ENCODE measurements around the gene FGGY. TPM values are rescaled to one million over a fixed set of nuclear protein-coding genes. Genes with fewer than 3 reads are reported as not detected.
"Not testable (repeated sequence)": the region's sequence is repeated elsewhere in the genome, so short reads cannot be mapped to it uniquely, and the experiment has no call there.

FGGY gene
- total and polyA plus RNA-seq, 2 donors, result 16.6 to 36.9 TPM

DNA sequence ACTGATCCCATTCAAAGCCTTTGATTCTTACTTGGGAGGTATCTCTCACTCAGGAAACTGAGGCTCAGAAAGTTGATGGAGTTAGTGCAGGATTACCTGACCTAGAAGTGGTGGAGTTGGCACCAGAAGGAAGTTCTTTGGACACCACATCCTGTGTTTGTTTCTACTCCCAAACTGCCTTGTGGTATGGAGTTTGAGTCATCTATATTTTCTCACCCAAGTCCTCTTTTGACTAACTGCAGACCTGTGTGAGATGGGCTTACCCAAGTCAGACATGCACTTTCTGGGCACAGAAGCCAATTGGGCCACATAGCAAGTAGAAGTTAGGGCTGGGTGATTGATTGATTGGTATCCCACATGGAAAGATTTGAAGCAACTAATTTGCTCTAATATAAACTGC, 36.1 kb downstream of the FGGY start:
- no peak overlapping the region for H3K4me3 ChIP-seq (ENCODE audit: low read depth, low read length)
- H3K4me1 ChIP-seq (ENCODE audit: insufficient read depth), result no peaks in the 10 kb centered on the region
- peaks cover 4% of the 10 kb centered on the region for H3K36me3 ChIP-seq (ENCODE audit: insufficient read depth)
- DNase-seq (ENCODE audit: extremely low spot score), result no peak
- H3K27ac ChIP-seq (ENCODE audit: low read depth), result no peak overlapping the region

DNA sequence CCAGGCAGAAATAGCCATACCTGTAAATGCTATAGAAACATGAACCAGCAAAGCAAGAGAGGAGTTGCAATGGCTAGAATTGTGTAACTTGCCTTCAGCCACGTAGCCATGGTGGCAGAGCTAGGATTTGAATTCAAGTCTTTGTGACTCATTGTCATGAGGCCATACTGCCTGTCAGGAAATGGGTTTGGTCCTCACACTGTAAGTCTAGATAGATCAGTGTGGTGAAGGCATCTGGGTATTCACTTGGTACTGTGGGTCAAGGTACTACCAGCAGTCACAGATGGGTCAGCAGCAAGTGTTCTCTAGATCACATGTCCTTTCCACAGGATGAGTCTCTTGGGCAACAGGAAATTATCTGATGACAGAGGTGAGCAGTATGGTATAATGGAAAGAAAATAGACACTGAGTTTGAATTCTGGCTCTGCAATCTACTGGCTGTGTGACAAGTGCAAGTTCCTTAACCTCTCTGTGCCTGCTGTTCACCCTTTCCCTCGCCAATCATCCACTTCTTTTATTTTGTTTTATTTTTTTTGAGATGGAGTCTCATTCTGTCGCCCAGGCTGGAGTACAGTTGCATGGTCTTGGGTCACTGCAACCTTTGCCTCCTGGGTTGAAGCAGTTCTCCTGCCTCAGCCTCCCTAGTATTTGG, 36.9 kb downstream of the FGGY start:
- H3K36me3 ChIP-seq (ENCODE audit: insufficient read depth), result peaks cover 4% of the 10 kb centered on the region
- no peaks in the 10 kb centered on the region for H3K4me1 ChIP-seq (ENCODE audit: insufficient read depth)
- DNase-seq (ENCODE audit: extremely low spot score), result no peak
- no peak overlapping the region for H3K4me3 ChIP-seq (ENCODE audit: low read depth, low read length)
- WGBS, result 97% methylated on average over 3 of the region's 3 CpGs
- no peak overlapping the region for H3K27ac ChIP-seq (ENCODE audit: low read depth)

DNA sequence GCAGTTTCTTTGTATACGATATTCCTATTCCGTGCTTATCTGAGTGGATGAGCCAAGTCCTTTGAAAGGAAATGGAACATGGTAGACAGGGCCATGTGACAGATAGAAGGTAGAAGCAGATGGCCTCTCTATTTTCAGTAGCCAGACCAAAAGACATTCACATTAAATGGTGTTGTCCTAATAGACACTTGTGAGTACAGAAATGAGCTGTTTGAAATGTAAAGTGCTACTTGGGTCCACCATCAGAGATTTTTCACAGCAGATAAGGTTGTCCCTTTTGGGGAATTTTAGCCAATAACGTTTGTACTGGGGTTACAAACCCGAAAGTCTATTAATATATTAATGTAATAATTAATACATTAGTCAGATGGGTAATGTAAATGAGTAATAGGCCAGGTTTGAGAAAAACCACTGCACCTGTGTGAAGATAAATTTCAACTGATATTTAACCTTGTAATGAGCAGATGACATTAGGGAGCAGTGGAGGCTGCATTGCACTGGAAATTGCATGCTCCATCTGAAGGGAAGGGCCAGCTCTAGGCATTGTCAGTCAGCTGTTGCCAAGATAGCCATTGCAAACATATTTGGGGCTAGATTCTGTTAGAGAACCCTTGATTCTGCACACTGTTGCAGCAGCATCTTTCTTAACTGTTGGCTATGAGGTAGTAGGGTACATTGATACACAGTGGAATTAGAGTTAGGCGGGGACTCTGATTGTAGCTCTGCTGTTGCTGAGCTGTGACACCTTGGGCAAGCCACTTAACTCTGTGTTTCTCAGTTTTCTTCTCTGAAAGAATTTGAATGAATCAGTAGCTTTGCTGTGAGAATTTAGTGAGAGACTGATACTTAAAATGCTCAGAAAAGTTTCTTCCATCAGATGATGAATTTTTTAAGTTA, 43.8 kb downstream of the FGGY start:
- Histone ChIP-seq H3K36me3 (ENCODE audit: insufficient read depth) (no peaks in the 10 kb centered on the region), H3K4me1 (ENCODE audit: insufficient read depth) (no peaks in the 10 kb centered on the region), H3K4me3 (ENCODE audit: low read depth, low read length) (no peak overlapping the region), H3K27ac (ENCODE audit: low read depth) (no peak overlapping the region)
- WGBS, result 96% methylated on average over 5 of the region's 5 CpGs
- no peak for DNase-seq (ENCODE audit: extremely low spot score)

DNA sequence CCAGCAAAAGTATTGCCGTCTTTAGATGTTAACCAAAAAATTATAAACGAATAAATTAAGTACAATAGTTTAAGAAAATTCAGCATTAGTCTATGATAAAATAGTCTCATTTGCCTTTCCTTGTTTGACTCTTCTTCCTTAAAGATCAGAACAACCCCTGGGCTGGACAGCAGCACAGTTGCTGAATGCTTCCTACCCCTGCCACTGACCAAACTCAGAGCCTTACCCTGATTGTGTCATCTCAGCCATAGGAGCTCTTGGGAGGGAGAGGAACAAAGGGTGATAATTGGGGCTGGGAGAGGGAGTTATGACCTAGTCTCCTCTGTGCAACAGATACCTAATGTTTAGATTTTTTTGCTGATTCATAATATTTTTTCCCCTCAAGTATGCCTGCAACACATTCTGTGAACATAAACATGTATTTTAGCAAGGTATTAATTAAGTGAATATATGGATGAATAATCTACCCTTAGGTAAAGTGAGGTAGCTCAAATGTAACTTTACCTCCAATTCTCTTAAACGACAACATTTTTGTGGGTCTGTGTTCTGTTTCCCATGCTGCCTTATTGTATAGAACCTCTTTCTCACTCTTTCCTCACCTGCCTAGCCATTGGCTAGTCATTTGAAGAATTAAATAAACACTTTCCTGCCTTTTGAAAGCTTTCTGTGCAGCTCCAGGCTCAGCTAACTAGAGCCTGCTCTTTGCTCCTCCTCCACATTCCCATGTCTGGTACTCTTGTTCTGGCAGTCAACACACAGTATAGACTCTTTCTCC, 46.1 kb downstream of the FGGY start:
- H3K4me1 ChIP-seq (ENCODE audit: insufficient read depth), result no peaks in the 10 kb centered on the region
- 90% methylated on average over 3 of the region's 3 CpGs for WGBS
- no peak overlapping the region for H3K4me3 ChIP-seq (ENCODE audit: low read depth, low read length)
- no peaks in the 10 kb centered on the region for H3K36me3 ChIP-seq (ENCODE audit: insufficient read depth)
- no peak overlapping the region for H3K27ac ChIP-seq (ENCODE audit: low read depth)
- DNase-seq (ENCODE audit: extremely low spot score), result no peak

DNA sequence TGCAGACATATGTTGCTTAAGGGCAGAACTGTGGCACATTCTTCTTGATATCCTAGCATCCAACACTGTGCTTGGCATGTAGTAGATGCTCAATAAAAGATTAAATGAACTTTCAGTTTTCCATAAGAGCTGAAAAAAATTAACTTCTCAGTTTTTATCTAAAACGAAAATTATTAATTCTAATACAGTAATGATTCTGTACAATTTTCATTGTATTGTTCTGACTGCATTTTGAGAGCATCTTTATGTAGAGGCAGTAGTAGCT, 46.6 kb downstream of the FGGY start:
- Histone ChIP-seq H3K4me1 (ENCODE audit: insufficient read depth) (no peaks in the 10 kb centered on the region), H3K36me3 (ENCODE audit: insufficient read depth) (no peaks in the 10 kb centered on the region), H3K4me3 (ENCODE audit: low read depth, low read length) (no peak overlapping the region), H3K27ac (ENCODE audit: low read depth) (no peak overlapping the region)
- no peak for DNase-seq (ENCODE audit: extremely low spot score)
- WGBS, result 88% methylated on average over 1 of the region's 1 CpG

DNA sequence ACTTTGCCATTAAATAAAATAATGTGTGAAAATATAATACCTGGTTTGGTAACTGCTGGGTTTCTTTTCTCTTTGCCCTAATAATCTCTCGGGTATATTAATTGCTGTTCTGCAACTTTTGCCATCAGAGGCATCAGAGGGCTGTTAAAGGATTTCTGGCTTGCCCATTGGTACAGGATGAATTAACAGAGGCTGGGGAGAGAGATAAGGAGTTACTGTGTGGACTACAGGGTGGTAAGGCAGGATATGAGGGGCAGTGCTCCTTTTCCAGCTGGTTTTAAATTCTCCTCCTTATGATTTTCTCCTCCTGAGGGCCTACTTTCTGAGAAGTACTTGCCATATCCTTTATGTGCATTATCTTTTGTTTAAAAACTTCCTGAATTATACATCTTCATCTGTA, 48.3 kb downstream of the FGGY start:
- no peak for DNase-seq (ENCODE audit: extremely low spot score)
- Histone ChIP-seq H3K4me1 (ENCODE audit: insufficient read depth) (no peaks in the 10 kb centered on the region), H3K4me3 (ENCODE audit: low read depth, low read length) (no peak overlapping the region), H3K27ac (ENCODE audit: low read depth) (no peak overlapping the region), H3K36me3 (ENCODE audit: insufficient read depth) (no peaks in the 10 kb centered on the region)
- WGBS, result 89% methylated on average over 1 of the region's 1 CpG

DNA sequence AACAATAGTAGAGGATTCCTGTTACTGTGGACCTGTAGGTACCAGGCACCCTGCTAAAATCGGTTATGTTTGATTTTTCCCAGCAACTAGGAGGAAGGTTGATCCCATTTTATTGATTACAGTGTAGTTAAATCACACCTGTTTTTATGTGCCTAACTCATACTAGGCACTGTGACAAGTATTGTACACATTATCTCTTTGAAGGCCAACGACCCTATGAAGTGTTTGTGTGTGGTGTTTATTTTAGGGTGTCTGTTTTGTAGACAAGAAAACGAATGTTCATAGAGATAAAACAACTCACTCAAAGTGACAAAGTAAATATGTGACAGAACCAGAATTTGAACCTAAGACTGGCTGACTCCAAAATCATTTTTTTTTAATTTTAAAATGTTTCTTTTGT, 49.5 kb downstream of the FGGY start:
- no peaks in the 10 kb centered on the region for H3K36me3 ChIP-seq (ENCODE audit: insufficient read depth)
- 67% methylated on average over 3 of the region's 3 CpGs for WGBS

DNA sequence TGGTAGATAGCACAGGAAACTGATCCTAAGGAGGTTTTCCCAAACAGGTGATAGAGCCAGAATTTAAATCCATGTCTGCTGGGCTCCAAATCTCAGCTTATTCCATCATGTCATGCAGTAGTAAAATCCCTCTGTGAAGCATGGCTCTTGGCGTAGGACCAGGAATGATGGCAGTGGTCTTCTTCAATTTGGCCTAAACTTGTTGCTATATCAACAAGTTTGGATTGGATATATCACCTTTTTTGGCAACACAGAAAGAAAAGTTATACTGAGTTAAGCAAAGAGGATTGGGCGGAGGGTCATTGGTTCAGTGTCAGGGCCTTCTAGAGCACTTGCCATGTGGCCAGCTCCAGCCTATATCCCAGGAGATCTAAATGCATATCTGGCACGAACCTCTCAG, 52.2 kb downstream of the FGGY start:
- Histone ChIP-seq H3K4me3 (ENCODE audit: low read depth, low read length) (no peak overlapping the region), H3K27ac (ENCODE audit: low read depth) (no peak overlapping the region), H3K4me1 (ENCODE audit: insufficient read depth) (no peaks in the 10 kb centered on the region), H3K36me3 (ENCODE audit: insufficient read depth) (no peaks in the 10 kb centered on the region)
- 91% methylated on average over 3 of the region's 3 CpGs for WGBS
- no peak for DNase-seq (ENCODE audit: extremely low spot score)

More for the DNA sequence above, 49.5 kb downstream of the FGGY start:
- H3K4me1 ChIP-seq (ENCODE audit: insufficient read depth), result no peaks in the 10 kb centered on the region
- H3K27ac ChIP-seq (ENCODE audit: low read depth), result no peak overlapping the region
- no peak for DNase-seq (ENCODE audit: extremely low spot score)
- no peak overlapping the region for H3K4me3 ChIP-seq (ENCODE audit: low read depth, low read length)

DNA sequence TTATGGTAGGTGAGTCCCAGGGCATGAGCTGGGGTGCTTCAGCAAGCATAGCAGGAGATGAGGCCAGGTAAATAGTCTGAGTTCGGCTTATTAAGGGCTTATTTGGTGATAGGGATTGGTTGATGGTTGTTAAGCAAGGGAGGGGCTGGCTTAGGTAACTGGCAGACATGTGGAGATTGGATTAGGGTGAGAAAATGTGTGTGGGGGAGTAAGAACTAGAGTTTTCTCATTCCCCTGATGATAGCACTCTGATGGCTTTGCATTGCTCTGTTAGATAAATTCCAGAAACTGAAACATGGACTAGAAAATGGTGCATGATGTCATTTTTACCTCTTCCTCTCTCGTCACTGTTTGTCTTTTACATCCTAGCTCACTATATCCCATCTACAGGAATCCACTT, 53.6 kb downstream of the FGGY start:
- Histone ChIP-seq H3K27ac (ENCODE audit: low read depth) (no peak overlapping the region), H3K36me3 (ENCODE audit: insufficient read depth) (no peaks in the 10 kb centered on the region), H3K4me1 (ENCODE audit: insufficient read depth) (no peaks in the 10 kb centered on the region), H3K4me3 (ENCODE audit: low read depth, low read length) (no peak overlapping the region)
- DNase-seq (ENCODE audit: extremely low spot score), result no peak
- WGBS, result 89% methylated on average over 2 of the region's 2 CpGs

DNA sequence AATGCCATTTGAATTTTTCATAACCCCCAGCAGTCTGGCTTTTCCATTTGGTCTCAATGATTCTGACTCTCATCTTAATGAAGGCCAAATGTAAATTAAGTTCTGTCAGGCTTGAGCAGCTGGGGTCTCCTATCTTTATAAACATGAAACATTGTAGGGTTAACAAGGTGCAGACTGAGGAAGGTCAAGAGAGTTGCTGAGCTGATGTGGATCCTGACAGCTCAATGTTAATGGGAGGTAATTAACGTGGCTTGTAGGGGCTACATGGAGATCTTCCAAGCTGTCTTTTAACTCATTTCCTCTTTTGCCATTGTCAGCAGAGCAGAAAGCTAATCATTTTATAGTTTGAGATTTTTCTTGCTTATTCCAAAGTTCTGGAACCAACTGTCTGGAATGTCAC, 55.2 kb downstream of the FGGY start:
- H3K4me3 ChIP-seq (ENCODE audit: low read depth, low read length), result no peak overlapping the region
- WGBS, result 83% methylated on average over 1 of the region's 1 CpG
- DNase-seq (ENCODE audit: extremely low spot score), result no peak
- no peaks in the 10 kb centered on the region for H3K36me3 ChIP-seq (ENCODE audit: insufficient read depth)
- no peak overlapping the region for H3K27ac ChIP-seq (ENCODE audit: low read depth)
- no peaks in the 10 kb centered on the region for H3K4me1 ChIP-seq (ENCODE audit: insufficient read depth)

DNA sequence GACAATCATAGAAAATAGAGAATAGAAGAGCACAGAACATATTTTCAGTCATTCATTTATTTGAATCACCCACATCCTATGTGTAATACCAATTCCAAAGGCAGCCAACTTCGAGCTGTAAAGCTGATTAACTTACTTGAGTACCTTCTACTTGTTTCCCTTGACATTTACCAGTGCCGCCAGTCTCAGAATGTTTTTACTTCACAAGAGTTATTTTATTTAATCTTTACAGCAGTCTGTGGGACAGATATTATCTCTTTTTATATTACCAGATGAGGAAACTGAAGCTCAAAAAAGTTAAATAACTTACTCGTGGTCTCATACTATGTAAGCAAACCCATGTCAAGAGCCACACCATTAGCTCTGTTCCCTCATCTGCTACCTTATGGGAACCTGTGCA, 56.6 kb downstream of the FGGY start:
- no peak for DNase-seq (ENCODE audit: extremely low spot score)
- 69% methylated on average over 3 of the region's 3 CpGs for WGBS
- H3K4me3 ChIP-seq (ENCODE audit: low read depth, low read length), result no peak overlapping the region
- no peak overlapping the region for H3K27ac ChIP-seq (ENCODE audit: low read depth)
- no peaks in the 10 kb centered on the region for H3K36me3 ChIP-seq (ENCODE audit: insufficient read depth)
- no peaks in the 10 kb centered on the region for H3K4me1 ChIP-seq (ENCODE audit: insufficient read depth)

DNA sequence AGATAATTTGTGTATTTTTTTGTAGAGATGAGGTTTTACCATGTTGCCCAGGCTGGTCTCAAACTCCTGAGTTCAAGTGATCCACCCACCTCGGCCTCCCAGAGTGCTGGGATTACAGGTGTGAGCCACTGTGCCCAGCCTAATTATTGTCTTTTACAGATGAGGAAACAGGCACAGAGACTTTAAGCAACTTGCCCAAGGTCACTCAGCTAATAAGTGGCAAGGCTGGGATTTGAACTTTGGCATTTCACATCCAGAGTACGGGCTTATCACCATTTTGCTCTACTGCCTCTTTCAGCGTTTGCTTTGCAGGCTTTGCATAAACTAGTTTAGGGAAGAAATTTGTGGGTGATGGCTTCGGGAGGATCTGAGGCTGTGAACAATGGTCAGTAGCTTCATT, 57.3 kb downstream of the FGGY start:
- not testable (repeated sequence) for H3K27ac ChIP-seq (ENCODE audit: low read depth); H3K4me1 ChIP-seq (ENCODE audit: insufficient read depth); H3K4me3 ChIP-seq (ENCODE audit: low read depth, low read length); DNase-seq (ENCODE audit: extremely low spot score); H3K36me3 ChIP-seq (ENCODE audit: insufficient read depth)
- 94% methylated on average over 4 of the region's 4 CpGs for WGBS

DNA sequence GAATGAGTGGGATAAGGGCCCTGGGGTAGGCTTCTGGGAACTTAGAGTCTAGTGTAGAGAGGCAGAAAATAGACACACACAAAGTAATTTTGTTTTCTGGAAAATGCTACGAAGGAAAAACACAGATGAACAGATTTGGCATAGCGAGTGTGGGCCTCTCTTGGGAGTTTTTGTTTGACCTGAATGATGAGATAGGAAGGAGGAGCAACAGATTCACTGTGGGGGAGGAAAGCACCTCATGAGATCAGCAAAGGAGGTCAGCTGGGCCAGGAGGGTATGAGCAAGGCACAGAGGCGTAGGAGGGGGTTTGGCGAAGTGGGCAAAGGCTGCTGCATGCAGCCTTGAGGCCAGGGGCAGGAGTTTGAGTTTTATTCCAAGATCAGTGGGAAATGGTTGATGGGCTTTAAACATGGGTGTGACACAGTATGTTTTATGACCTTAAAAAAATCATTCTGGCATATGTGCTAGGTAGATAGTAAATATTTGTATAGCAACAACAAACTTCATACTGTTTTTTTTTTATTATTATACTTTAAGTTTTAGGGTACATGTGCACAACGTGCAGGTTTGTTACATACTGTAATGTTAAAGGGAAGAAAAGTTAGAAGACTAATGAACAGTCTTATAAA, 57.9 kb downstream of the FGGY start:
- H3K36me3 ChIP-seq (ENCODE audit: insufficient read depth), result no peaks in the 10 kb centered on the region
- 70% methylated on average over 5 of the region's 5 CpGs for WGBS
- H3K27ac ChIP-seq (ENCODE audit: low read depth), result no peak overlapping the region
- H3K4me3 ChIP-seq (ENCODE audit: low read depth, low read length), result no peak overlapping the region
- DNase-seq (ENCODE audit: extremely low spot score), result no peak
- no peaks in the 10 kb centered on the region for H3K4me1 ChIP-seq (ENCODE audit: insufficient read depth)

DNA sequence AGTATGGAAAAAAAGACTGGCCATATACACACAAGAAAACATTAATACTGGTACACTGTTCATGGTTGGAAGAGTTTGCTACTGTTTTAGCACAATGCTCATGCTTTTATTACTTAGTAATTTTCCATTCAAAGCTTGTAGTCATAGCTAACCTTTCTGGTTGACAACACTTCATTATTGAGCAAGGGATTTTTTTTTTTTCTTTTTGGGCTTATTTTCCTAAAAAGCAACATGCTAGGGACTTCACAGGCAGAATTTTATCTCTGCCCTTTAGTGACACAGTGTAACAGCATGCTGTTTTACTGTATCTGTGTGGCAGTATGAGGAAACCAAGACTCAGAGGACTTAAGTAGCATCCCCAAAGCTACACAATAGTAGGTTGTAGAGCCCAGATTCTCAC, 58.5 kb downstream of the FGGY start:
- no peaks in the 10 kb centered on the region for H3K36me3 ChIP-seq (ENCODE audit: insufficient read depth)
- H3K4me1 ChIP-seq (ENCODE audit: insufficient read depth), result no peaks in the 10 kb centered on the region
- no peak overlapping the region for H3K4me3 ChIP-seq (ENCODE audit: low read depth, low read length)
- H3K27ac ChIP-seq (ENCODE audit: low read depth), result no peak overlapping the region
- DNase-seq (ENCODE audit: extremely low spot score), result no peak
